Fibroblast of mammary gland (primary cell): ENCODE measurements around the gene SMYD3.

Experiments used
- DNase-seq: peaks from one replicate; pipeline ENCODE4 v3.0.0-alpha.2; 2010; ENCODE audit warnings: low read depth
- H3K4me3 ChIP-seq: 2 replicates; pipeline ENCODE4 v1.5.1; 2011; ENCODE audit warnings: low read depth, mild to moderate bottlenecking, low read length, moderate library complexity; ENCODE audit not compliant: control insufficient read depth
- CTCF ChIP-seq: conservative IDR thresholded peaks from 2 replicates; pipeline ENCODE4 v1.5.1; 2011; ENCODE audit warnings: low read depth, low read length, inconsistent platforms; ENCODE audit not compliant: control insufficient read depth, insufficient read depth

Gene SMYD3

GRCh38 chr1:246208105-246208504, 299.0 kb downstream of the SMYD3 start:
- no peak for TF ChIP-seq CTCF
- DNase-seq: no peak
- no peak overlapping the region for H3K4me3 ChIP-seq

GRCh38 chr1:246203180-246203579, 303.9 kb downstream of the SMYD3 start:
- DNase-seq: no peak
- TF ChIP-seq CTCF: no peak
- H3K4me3 ChIP-seq: no peak overlapping the region

- DNase-seq: no peak
- TF ChIP-seq CTCF: no peak
- H3K4me3 ChIP-seq: no peak overlapping the region
Observed at GRCh38 chr1:246200738-246201137, 306.3 kb downstream of the SMYD3 start.

- no peak for TF ChIP-seq CTCF
- DNase-seq: no peak
- H3K4me3 ChIP-seq: no peak overlapping the region
Observed at GRCh38 chr1:246200225-246200624, 306.9 kb downstream of the SMYD3 start.

- no peak overlapping the region for H3K4me3 ChIP-seq
- DNase-seq: peak; percentile 20
- TF ChIP-seq CTCF: no peak
Observed at GRCh38 chr1:246199086-246199645, 307.9 kb downstream of the SMYD3 start.

GRCh38 chr1:246198115-246198816, 308.8 kb downstream of the SMYD3 start:
- no peak for DNase-seq
- H3K4me3 ChIP-seq: no peak overlapping the region
- TF ChIP-seq CTCF: no peak
